ENCODE data around the gene AGR2.
A peak's percentile ranks its signal among the peaks of the same experiment; 100 is the strongest.
"Not testable (repeated sequence)": the region's sequence is repeated elsewhere in the genome, so short reads cannot be mapped to it uniquely, and the experiment has no call there.

The AGR2 gene

DNA sequence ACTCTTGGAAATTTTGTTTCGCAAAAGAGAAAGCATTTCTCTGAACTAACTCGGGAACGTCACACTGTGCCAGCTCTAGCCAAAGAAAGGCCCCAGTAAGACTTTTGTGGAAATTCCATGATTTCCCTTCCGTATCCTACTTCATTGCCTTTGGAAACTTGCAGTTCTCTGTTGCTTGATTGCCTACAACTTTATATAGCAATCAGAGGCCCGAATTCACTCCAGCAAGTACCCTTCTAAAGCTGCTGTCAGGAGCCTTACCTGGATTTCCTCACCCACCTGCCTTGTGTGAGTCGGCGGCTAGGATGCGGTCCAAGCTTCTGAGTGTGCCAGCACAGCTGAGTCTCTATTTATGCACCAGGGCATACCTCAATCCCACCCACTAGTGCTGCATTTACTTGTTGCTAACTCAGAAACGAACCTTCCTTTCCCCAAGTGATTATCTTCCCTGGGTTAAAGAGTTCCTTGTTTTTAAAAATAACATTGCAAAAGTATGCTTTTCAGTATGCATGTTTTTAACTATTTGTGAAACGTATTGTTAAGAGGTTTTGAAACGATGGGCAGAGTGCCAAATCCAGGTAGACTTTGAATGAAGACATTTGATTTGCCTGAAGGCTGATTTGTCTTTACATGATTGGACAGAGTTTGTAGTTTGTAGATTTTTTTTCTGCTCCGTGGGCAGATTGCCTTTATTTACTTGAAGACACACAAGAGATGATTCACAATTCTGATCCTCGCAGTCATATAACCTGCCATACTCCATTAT, at the start of gene AGR2:
TSS of gene AGR2 (minus strand) at position 326 of the 766 bp plus-strand sequence. CDS start 3,203 bp downstream, outside the sequence.
- DNase-seq: no peak

DNA sequence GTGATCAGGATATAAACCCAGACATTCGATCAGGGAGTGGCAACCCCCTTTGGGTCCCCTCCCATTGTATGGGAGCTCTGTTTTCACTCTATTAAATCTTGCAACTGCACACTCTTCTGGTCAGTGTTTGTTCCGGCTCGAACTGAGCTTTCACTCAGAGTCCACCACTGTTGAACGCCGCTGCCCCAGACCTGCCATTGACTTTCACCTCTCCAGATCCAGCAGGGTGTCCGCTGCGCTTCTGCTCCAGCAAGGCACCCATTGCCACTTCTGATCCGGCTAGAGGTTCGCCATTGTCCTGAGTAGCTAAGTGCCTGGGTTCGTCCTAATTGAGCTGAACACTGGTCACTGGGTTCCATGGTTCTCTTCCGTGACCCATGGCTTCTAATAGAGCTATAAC, 48.4 kb upstream of the AGR2 start:
- not testable (repeated sequence) for DNase-seq

DNA sequence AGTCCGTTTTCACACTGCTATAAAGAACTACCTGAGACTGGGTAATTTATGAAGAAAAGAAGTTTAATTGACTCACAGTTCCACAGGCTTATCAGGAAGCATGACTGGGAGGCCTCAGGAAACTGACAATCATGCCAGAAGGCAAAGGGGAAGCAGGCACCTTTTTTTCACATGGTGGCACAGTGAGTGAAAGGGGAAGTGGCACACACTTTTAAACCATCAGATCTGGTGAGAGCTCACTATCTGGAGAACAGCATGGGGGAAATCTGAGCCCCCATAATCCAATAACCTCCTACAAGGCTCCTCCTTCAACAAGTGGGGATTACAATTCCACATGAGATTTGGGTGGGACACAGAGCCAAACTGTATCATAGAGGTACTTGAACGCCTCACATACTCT, 47.0 kb upstream of the AGR2 start:
- DNase-seq: peak; percentile 86

DNA sequence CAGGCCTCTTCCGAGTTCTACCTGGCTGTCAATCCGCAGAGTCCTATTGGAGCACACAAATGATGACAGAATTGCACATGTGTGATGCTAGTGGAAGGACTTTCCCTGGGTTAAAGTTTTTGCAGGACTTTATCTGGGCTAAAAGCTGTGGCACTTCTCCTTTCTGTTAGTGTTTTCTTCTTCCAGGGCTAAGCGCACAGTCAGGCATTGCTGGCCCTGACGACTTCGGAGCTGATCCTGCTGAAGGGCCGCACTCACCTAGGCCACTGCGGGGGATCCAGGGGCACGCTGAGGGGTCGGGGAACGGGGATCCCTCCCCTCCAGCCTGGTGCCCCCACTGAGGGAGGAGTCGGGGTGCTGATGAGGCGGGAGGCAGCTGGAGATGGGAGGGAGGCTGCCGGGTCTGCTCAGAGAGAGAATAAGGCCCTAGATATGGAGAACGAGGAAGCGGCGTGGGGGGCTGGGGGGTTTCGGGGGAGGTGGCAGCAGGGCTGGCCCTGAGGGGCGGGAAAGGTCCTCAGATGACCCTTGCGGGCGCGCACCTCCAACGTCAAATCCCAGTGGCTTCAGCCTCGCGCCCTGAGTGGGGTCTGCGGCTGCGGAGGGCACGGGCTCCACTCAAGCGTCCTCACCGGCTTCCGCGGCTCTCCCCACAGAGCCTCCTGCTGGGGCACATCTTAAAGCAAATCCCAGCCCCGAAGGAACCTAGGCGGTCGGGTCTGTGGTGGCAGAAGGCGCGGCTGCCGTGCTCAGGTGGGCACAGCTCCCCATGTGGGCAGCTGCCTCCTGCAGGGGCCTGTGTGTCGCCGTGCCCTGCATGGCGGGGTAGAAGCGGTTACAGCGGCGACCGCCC, 46.0 kb upstream of the AGR2 start:
- DNase-seq: peak; percentile 68

DNA sequence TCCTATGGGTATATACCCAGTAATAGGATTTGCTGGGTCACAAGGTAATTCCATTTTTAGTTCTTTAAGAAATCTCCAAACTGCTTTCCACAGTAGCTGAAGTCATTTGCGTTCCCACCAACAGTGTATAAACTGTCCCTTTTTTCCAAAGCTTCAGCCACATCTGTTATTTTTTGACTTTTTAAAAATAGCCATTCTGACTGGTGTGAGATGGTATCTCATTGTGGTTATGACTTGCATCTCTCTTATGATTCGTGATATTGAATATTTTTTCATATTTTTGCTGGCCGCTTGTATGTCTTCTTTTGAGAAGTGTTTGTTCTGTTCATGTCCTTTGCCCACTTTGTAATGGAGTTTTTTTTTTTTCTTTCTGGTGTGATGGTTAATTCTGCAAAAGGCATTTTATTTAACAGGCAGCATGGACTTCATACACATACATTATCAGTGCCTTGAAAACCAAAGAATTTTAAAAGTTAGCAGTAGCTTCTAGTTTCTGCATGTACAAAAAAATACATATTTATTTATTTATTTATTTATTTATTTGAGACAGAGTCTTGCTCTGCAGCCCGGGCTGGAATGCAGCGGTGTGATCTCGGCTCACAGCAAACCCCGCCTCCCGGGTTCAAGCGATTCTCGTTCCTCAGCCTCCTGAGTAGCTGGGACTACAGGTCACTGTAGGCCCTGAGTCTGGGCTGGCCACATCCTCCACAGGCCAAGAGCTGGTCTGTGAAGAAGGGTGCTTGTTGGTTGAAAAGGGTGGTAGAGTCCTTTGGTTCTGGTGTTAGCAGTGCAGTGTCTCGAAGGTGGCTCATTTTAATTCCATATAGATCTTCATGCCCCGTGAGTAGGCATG, 44.7 kb upstream of the AGR2 start:
- DNase-seq: peak; percentile 14

DNA sequence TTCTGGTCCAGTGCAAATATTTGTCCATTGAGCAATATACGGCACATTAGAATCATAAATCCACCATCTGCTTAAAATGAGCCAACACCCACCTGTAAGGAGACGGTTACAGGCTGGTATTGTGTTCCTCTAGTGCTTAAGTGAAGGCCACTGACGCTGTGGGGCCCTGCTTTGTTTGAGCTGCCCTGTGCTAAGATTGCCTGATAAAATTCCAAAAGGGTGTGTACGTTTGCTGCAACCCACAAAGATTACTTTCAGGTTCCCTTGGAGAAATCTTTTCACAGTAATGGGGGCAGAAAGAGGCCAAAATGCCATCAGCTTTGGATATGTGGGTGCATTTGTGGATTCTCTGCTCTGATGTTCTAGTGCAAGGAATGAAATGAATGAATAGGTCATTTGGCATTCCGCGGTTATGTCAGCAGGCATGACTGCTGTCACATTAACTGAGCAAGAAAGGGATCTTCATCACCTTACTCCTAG, 42.6 kb upstream of the AGR2 start:
- no peak for DNase-seq

DNA sequence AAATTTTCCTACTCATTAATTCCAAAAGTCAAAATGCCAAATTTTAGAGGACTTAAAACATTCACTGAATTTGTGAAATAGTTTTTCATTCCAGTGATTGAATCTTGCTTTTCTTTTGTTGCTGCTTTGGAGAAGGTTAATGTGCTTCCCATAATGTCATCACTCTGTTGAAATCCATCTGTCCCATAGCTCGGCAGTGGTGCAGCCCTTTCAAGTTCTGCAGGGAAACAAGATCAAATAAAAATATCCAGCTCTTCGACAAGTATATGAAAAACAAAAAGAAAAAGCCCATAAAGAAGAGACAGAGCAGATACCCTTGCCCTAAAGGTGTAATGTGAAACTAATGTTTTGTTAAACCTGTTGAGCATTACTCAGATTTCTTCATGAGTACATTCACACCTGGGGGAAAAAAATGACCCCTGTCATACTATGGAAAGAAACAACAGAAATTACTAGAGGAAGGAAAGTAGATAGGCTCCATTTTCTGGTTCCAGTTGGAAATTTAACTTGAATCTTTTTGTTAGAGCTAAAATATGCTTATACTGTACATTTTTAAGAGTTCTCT, 41.9 kb upstream of the AGR2 start:
- DNase-seq: no peak

DNA sequence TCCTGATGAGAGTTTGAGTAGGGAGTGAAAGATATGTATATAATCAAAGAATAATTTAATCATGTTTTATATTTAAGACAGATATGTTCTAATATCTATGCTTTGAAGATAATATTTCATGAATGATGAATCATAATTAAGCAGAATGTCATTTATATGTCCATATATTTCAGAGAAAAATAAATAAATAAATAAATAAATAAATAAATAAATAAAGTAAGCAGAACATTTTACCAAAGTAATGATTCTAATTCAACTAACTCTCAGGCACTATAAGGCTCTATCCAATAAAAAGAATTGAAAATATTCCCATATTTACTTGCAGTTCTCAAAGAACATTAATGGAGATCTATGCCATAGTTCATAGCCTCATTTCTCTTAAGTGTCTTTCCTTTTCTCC, 40.9 kb upstream of the AGR2 start:
- DNase-seq: no peak

DNA sequence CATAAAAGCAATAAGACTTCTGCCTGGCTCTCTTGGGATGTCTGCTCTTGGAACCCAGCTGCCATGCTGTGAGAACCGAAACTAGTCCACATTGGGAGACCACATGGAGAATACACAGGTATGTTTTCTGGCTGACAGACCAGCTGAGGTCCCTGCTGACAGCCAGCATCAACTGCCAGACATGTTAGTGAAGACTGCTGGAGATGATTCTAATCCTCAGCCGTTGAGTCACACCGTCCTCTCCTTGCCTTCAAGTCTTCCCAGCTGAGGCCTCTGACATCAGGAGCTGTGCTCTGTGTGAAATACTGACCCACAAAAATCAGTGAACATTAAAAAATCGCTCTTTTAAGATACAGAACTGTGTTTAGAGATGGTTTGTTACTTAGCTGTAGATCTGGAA, 36.9 kb upstream of the AGR2 start:
- DNase-seq: no peak

DNA sequence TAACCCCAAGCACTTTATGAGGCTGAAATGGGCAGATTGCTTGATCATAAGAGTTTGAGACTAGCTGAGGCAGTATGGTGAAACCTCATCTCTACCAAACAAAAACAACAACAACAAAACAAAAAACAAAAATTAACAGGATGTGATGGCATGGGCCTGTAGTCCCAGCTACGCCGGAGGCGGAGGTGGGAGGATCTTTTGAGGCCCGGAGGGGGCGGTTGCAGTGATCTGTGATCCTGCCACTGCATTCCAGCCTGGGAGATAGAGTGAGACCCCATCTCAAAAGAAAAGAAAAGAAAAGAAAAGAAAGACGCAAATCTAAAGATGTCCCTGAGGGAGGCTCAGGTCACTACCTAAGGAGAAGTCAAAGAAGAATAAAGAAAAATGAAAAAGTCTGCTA, 35.3 kb upstream of the AGR2 start:
- no peak for DNase-seq

DNA sequence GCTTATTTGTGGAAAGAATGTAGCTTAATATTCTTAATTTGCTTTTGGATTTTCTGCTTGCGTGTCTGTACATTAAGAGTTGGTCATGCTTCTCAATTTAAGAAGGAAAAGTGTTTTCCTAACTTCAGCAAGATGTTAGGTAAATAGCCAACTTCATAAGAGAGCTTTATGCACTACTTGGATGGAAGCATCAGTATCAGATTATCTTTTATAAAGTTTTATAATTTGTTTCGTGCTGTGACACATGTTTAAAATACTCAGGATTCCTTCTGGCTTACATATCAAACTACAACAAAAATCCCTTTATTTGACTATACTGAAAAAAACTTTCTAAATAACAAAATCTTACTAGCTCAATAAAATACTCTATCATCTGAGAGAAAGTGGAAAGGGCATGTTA, 34.8 kb upstream of the AGR2 start:
- no peak for DNase-seq

DNA sequence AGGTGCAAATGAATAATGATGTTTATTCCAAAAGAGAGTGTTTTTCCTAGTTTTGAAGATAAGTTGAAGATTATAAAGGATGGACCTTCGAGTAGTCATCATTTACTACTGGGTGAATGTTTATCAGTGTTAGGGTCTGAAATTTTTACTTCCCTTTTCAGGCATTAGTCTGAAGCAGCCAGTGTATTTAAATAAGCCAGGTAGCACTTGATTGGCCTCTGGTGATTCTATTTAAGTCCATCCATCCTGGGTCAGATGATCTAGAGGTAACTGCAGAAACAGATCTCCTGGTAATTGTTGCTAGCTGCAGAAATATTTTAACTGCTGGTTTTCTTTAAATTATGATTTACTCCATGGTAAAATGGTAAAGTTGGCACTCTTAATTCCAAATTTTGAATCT, 34.1 kb upstream of the AGR2 start:
- no peak for DNase-seq

DNA sequence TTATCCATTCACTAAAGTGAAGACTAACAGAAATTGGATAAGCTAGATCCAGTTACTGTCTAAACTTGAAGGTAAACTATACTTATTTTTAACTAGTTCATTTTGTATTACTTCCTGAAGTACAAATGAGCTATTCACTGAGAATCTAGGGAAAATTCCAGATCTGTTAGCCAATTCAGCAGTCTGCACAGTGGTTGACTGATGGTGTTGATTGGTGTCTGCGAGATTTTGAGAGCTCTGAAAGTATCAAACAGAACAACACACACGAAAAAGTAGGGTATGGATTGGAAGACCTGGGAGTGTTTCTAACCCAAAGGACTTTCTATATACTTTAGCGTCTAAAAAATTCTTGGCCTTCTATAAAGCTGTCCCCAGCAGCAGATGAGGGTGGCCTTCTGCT, 33.6 kb upstream of the AGR2 start:
- DNase-seq: no peak

DNA sequence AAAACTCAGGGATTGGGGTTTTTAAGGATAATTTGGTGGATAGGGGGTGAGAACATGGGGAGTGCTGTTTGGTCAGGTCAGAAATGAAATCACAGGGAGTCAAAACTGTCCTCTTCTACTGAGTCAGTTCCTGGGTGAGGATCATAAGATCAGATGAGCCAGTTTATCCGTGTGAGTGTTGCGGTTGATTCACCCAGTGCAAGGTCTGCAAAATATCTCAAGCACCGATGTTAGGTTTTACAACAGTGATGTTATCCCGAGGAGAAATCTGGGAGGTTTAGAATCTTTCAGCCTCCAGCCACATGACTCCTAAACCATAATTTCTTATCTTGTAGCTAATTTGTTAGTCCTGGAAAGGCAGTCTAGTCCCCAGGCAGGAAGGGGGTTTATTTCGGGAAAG, 31.7 kb upstream of the AGR2 start:
- DNase-seq: no peak

DNA sequence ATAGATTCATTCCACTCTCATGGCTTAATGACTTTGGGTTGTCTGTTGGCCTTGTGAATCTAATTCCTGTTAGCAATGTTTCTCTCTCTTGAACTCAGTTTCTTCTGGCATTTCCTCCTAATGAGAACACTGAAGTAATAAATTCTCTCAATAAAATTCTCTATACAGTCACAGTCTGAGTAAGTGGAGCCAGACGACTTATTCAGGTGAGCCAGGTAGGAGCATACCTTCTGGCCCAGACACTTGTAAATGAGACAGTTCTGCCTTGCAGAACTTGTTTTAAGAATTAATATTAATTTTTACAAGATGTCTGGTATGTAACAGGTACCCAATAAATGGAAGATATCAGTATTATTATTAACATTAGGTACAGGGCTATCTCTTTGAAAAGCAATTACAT, 28.6 kb upstream of the AGR2 start:
- no peak for DNase-seq

DNA sequence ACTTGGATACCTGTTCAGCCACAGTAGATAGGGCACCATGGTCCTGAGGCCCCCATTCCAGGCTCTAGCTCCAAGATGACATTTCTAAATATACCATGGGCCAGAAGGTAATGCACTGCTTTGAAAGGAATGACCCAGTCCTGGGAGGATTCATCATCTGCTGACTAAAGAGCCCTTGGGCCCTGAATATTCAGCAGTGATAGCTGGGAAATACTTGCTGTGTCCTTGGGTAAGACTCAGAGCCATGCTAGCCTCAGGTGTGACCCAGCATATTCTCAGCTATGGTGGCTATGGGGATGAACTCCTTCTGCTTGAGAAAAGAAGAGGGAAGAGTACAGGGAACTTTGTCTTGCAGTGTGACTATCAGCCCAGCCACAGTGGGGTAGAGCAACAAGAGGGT, 21.3 kb upstream of the AGR2 start:
- DNase-seq: no peak

DNA sequence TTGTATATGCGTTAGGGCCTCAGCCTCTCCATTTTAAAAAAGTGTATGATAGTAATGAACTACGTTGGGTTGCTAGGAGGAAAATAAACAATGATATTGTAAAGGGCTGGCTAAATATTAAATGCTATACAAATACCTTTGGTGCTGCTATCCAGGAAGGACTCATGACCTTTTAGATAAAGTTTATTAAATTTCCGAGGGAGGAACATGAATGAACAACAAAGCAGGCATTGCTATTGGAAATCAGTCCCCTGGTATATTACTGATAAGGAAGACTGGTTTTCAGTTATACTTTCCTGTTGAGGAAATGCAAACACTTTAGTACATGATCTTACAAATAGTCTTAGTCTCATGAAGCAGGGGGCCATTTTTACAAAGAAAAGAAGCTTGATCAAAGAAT, 17.2 kb upstream of the AGR2 start:
- no peak for DNase-seq

DNA sequence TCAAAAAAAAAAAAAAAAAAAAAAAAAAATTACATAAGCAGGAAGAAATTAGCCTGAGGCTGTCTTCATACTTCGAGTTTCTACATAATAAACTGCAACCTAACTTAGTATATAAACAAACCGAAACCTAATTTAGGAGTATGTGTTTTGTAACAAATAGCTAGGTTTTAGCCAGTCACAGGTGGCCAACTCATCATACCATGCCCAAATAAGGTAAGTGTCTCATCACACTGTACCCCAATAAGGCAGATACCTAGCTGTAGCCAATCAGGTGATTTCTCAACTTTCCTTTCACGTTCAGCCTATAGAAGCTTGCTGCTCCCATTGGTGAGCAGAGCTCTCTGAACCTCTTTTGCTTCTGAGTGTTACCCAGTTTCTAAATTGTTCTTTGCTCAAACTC, 13.9 kb upstream of the AGR2 start:
- no peak for DNase-seq

DNA sequence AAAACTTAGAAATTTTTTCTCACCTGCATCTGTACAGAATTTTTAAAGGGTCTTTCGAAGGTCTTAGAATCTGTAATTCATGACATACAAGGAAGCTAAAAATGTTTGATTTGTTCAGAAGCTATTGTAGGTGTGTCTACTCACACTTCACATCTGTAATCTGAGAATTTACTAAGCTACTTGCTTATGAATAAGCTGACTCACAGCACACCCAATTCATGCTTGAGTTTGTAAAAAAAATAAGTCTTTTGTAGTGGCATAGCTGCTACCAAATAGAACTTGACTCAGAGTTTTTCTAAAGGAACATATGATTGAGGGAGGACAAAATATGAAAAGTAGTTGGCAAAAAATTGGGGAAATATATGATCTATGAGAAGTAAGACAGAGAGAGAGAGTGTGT, 12.7 kb upstream of the AGR2 start:
- no peak for DNase-seq

DNA sequence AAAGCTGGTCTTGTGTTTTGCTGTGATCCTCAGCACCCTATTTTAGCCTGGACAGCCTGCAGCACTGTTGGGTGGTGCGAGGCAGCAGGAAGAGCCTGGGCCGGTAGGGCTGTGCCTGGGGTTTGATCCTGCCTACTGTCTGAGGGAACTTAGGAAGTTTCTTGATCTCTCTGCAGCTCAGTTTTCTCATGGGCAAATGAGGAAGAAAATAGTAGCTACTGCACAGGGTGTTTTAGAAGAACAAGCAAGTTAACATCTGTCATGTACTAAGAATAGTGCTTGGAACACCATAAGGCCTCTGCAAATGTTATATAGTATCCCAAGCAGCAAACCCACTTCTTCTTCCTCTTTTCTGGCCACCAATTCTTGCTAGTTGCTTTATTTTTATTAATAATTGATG, 12.0 kb upstream of the AGR2 start:
- DNase-seq: peak; percentile 61

DNA sequence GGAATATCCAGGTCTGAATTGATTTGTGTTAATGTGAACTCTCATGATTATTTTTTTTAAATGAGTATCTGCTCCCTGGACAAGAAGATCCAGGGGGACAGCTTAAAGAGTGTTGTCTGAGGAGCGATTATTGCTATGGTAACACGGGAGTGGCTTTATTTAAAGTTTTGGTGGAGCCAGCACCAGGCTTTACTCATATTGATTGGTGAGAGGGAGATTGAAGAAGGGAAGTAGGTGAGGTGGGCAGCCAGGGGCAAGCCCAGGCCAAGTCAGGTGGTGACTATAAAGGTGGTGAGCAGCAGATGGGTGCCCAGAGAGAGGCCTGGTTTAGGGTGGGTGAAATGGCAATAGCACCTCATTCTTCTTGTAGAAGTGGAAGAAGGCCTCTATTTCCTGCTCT, 10.2 kb upstream of the AGR2 start:
- no peak for DNase-seq

DNA sequence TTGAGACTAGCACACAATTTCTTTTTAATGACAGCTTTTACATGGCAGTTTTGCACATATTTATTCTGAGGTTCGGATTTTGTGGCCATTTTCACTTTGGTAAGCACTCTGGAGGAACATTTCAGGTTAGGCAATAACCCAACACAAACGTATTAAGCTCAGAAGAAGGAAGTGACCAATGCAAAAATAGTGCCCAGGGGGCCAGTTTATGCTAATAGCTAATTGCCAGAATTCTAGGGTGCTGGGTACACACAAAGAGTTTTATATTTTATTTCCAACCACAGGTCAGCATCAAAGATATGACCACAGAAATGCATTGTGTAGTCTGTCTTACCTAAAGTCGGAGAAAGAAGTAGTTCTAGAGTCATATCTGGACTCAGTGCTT, 8.4 kb upstream of the AGR2 start:
- DNase-seq: no peak
